ENCODE results near the gene LSAMP. TPM values are rescaled to one million over a fixed set of nuclear protein-coding genes. Genes with fewer than 3 reads are reported as not detected.

LSAMP gene
- total RNA-seq, 2 donors from 2014 or later: 1.6 to 4.7 TPM

DNA sequence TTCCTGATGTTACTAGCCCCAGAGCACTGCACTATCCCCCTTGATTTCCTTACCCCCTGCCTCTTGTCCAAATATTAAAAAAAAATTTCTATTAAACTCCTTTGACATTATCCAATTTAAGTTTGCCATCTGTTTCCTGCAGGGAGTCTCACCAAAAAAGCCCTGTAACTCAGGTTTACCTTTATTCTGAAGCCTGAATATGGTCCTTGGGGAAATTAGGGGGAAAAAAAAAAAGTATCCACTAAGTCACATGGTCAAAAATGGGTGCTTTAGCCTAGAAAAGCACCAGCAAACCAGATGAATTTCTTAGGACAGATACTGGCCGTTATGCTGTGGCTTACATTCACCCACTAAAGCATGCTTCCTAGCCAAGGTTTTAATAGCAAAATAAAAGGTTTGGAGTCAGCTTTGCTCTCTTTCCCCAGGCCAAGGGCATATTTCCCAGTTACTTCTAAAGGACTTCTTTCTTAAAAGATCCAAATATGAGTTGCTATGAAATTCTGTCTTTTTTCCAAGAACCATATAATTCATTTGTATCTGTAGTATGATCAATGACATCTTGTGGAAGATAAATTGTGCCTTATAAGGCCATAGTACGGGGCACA, 394.9 kb downstream of the LSAMP start:
- intact Hi-C loops (cut with DNase I): no loop called here

GRCh38 chr3:116048991-116049390, 396.3 kb downstream of the LSAMP start:
- no peak for ATAC-seq
- no peak for DNase-seq
- intact Hi-C loops (cut with DNase I): no loop called here

More for the DNA sequence above, 394.9 kb downstream of the LSAMP start:
- ATAC-seq (no peak), DNase-seq (no peak)

- intact Hi-C loops (cut with DNase I): no loop called here
- no peak for ATAC-seq
- DNase-seq: no peak
These were observed 398.9 kb downstream of the LSAMP start for GRCh38 chr3:116046350-116046749.

DNA sequence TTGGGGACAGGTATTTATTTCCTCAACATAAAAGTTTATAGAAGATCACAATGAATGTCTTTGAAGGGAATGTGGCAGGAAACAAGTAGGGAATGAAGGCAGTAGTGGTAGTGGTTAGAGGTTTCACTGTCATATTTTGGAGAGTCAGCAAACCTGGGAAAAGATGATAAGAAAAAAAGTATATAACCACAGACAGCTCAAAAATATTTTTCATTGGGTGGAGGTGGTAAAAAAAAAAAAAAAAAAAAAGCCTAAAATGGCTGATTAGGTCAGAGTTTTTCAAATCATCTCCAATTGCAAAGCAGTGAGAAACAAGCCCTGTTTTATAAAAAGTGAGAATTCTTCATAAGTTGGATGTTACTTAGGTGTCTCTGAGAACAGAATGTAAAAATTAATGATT, 400.0 kb downstream of the LSAMP start:
- ATAC-seq (no peak), DNase-seq (no peak)
- intact Hi-C loops (cut with DNase I): no loop called here

- DNase-seq: no peak
- no peak for ATAC-seq
- intact Hi-C loops (cut with DNase I): no loop called here
These were observed 405.1 kb downstream of the LSAMP start for GRCh38 chr3:116040152-116040551.

GRCh38 chr3:116039651-116039985, 405.7 kb downstream of the LSAMP start:
- ATAC-seq (no peak), DNase-seq (no peak)
- intact Hi-C loops (cut with DNase I): no loop called here

DNA sequence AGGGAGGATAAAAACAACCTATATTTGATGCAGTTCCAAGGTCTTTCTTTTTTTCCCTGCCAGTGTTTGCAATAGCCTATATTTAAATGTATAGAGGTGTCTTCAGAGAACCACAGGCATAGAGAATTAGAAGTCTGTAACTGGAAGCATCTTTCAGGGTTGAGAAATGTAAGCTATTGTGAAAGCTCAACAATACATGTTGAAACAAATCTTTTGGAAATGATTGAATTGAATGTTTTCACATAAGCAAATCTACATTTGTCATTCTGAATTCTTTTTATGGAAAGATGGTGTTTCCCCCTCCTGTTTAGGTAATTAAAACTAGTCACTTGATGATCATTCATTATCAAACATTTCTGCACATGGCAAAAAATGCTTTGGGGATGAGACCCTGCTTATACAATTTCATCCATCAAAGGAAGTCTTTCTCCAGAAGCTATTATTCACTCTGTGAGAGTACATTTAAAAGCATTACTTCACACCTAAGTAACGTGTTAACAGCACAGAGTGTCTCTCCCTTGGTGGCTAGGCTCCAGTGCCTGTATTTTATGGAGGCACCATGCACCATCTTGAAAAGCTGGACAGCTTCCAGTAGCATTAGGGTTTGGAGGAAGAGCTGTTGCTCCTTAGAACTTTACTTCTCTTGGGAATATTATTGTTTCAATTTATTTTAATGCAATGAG, 406.2 kb downstream of the LSAMP start:
- DNase-seq (no peak), ATAC-seq (no peak)
- intact Hi-C loops (cut with DNase I): no loop called here

- no peak for ATAC-seq
- intact Hi-C loops (cut with DNase I): no loop called here
- no peak for DNase-seq
These were observed 407.1 kb downstream of the LSAMP start for GRCh38 chr3:116037954-116038911.

DNA sequence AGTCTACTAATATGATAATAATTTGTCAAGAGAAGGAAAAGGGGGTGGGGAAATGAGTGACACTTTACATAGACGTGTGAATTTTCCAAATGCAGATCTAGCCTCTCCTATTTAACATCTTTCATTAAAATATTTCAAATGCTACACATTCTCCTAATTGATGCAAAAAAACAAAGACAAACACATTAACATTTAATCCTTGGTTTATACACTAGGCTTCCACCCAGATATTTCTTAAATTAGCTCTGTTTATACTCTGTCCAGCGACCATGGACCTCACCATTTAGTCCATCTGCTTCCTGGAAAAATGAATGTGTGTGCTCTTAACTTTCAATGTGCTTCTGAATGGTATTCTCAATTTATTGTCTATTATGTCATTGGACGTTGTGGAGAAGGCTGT, 409.9 kb downstream of the LSAMP start:
- intact Hi-C loops (cut with DNase I): no loop called here
- no peak for ATAC-seq
- no peak for DNase-seq

GRCh38 chr3:116034794-116035193, 410.5 kb downstream of the LSAMP start:
- DNase-seq: no peak
- ATAC-seq: no peak
- intact Hi-C loops (cut with DNase I): no loop called here

DNA sequence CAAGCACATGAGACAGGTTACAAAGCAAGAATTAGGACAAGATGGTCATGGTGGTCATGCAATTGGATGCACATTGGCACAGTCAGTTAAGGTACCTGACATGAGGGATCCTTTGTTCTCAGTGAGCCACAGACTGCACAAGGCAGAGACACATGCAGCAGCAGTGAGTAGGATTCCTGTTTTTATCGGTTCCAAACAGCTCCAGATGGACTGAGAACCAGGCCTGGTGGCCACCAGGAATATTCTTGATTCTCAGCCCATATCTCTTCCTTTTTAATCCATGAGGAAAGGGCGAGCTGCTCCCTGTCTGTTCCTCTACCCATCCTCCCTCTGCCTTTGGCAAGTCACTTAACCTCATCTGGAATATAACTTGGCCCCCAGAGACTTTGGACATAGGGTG, 411.2 kb downstream of the LSAMP start:
- DNase-seq: no peak

GRCh38 chr3:116033516-116033915, 411.8 kb downstream of the LSAMP start:
- ATAC-seq (no peak), DNase-seq (no peak)
- intact Hi-C loops (cut with DNase I): no loop called here

More for the DNA sequence above, 411.2 kb downstream of the LSAMP start:
- intact Hi-C loops (cut with DNase I): no loop called here
- no peak for ATAC-seq

GRCh38 chr3:116032176-116032575, 413.1 kb downstream of the LSAMP start:
- intact Hi-C loops (cut with DNase I): no loop called here
- DNase-seq: no peak
- ATAC-seq: no peak

GRCh38 chr3:116030131-116030850, 415.0 kb downstream of the LSAMP start:
- intact Hi-C loops (cut with DNase I): no loop called here
- ATAC-seq: no peak
- DNase-seq: no peak

DNA sequence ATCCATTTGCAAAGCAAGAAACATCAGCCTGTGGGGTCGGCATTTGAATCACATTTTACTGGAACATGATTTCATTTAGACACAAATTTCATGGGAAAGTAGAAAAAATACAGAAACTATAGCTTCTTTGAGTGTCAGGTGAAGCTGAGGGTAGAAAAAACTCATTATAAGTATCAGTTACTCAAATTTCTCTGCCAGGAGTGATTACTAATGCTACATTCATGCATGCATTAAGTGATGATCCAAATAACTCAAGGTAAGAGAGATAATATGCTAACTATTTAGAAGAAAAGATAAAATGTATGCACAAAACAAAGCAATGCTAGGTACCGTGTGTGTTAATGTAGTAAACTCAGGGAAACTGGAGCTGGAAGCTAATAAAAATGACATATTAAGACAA, 416.0 kb downstream of the LSAMP start:
- ATAC-seq (no peak), DNase-seq (no peak)
- intact Hi-C loops (cut with DNase I): no loop called here

DNA sequence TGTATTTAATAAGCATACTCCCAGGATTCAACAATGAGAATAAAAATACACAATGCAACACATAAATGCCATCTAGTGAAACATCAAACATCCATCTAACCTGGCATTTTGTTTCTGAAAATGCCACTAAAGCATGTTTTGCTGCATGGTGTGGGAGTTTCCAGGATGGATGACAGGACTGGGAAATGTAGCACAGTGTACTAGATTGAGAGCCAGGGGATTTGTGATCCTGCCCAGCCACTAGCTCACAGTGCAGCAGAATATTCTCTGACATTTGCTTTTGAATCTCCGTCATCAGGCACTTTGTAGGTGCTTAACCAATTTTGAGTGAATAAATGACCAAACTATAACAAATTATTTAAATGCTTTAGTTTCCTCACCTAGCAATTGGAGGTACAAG, 417.1 kb downstream of the LSAMP start:
- DNase-seq: no peak
- intact Hi-C loops (cut with DNase I): no loop called here
- no peak for ATAC-seq

DNA sequence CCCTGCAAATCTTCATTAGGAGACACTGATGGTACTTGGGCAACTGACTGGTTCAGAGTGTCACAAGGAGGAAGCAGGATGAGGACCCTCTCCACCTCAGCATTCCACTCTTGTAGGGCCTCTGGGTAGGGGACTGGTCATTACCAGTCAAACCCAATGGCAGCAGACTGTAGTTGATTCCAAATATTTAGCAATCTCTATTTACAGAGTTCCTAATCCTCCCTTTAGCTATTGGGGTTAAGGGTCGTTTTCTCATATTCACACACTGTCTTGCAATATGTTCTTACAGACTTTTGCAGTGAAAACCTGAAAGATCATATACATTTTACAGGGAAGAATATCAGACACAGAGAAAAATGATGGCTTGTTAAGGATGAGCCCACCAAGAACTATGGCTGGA, 424.3 kb downstream of the LSAMP start:
- intact Hi-C loops (cut with DNase I): no loop called here
- ATAC-seq: no peak

GRCh38 chr3:116020495-116020894, 424.8 kb downstream of the LSAMP start:
- DNase-seq (no peak), ATAC-seq (no peak)
- intact Hi-C loops (cut with DNase I): no loop called here

More for the DNA sequence above, 424.3 kb downstream of the LSAMP start:
- no peak for DNase-seq

GRCh38 chr3:116019254-116019763, 426.0 kb downstream of the LSAMP start:
- ATAC-seq: no peak
- intact Hi-C loops (cut with DNase I): no loop called here

More at GRCh38 chr3:116019254-116019763, 426.0 kb downstream of the LSAMP start:
- no peak for DNase-seq
